Vagina (tissue), 2 donors: ENCODE results near the gene TMEM86A.

Experiments used
- CTCF ChIP-seq, 3 experiments: fragments of 450-650 bp in 2 of 3; fragments of 200-600 bp in 1 of 3; sonication (generic) in 1 of 3; IDR thresholded peaks; one replicate each; pipeline ENCODE4 v1.5.1; 2017 to 2019; ENCODE audit warnings: antibody characterized with exemption in 3 of 3, mild to moderate bottlenecking in 2 of 3, moderate library complexity in 2 of 3
- POLR2A ChIP-seq, 2 donors: fragments of 450-650 bp; IDR thresholded peaks; one replicate each; pipeline ENCODE4 v1.6.1; 2017; ENCODE audit warnings: antibody characterized with exemption in 2 of 2, mild to moderate bottlenecking in 2 of 2, moderate library complexity in 2 of 2
- POLR2AphosphoS5 ChIP-seq, 2 donors: sonication (generic); formaldehyde crosslinking; IDR thresholded peaks; one replicate each; pipeline ENCODE4 v1.9.0; 2017; ENCODE audit warnings: antibody characterized with exemption in 2 of 2, mild to moderate bottlenecking in 2 of 2, low read depth in 1 of 2; ENCODE audit not compliant: insufficient read depth in 1 of 2

- no peak for TF ChIP-seq POLR2A (IDR thresholded peaks at IDR 0.05)
- no peak for TF ChIP-seq CTCF (IDR thresholded peaks at IDR 0.05)
- TF ChIP-seq POLR2AphosphoS5 (IDR thresholded peaks at IDR 0.05; ENCODE audit: insufficient read depth in 1 of 2, low read depth in 1 of 2): no peak
Measured at GRCh38 chr11:18676803-18677202, 21.8 kb upstream of the TMEM86A start.
